ENCODE data around the gene SLIT1. TPM values are rescaled to one million over a fixed set of nuclear protein-coding genes. Genes with fewer than 3 reads are reported as not detected.

The SLIT1 gene
- total RNA-seq, 1 experiment from 2014 or later: 0.41 TPM

DNA sequence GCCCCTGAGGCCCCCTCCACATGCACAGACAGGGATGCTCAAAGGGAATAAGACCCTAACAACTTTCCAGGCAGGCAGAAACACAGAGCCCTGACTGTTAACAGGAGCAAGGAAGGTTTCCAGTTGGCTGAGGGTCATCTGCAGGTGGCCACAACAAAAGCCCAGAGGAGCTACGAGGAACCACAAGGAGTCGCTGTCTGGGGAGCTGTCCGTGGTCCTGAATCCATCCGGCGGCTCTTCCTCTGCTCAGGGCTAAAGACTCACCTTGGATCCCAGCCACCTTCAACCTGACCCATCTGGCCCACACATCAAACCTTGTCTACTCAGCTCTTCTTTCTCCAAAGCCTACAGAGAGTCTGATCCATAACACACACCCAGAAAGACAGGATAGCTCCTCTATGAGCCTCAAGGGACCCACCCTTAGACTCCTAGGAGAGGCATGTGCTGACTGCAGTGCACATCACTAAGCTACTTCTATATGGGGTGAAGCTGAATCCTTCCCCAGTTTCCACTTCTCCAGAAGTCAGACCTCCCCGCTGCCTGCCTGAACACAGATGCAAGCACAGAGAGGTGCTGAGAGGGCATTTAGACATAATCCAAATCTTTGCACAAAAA, 104.0 kb downstream of the SLIT1 start:
- Mint-ChIP-seq H3K27me3 (ENCODE audit: insufficient read depth, unreplicated experiment) (peaks cover 8% of the 10 kb centered on the region), H3K36me3 (ENCODE audit: insufficient read depth, unreplicated experiment) (no peaks in the 10 kb centered on the region), H3K27ac (ENCODE audit: unreplicated experiment) (no peak overlapping the region), H3K4me1 (ENCODE audit: low read depth, unreplicated experiment) (no peaks in the 10 kb centered on the region), H3K9me3 (ENCODE audit: unreplicated experiment) (no peaks in the 10 kb centered on the region), H3K4me3 (ENCODE audit: unreplicated experiment) (no peak overlapping the region)
- CTCF ChIA-PET: interaction anchor here (0.6 to 3.1 kb wide), 9 partner anchors 9 to 129 kb away, joined by 3 to 20 read pairs (median 4); no protein-coding TSS in a partner anchor
- intact Hi-C loops (cut with micrococcal nuclease; ENCODE audit: unreplicated experiment): no loop called here
- Histone ChIP-seq H3K27me3 (replicated peaks; ENCODE audit: control insufficient read depth, insufficient read depth, low read length) (no peaks in the 10 kb centered on the region; the same call in 1 of the 2 replicates), H3K4me1 (no peaks in the 10 kb centered on the region), H3K36me3 (ENCODE audit: control insufficient read depth, insufficient read depth, low read length) (no peaks in the 10 kb centered on the region), H3K9me3 (no peaks in the 10 kb centered on the region), H3K4me3 (ENCODE audit: low read depth, low read length) (no peak overlapping the region)
- peak; percentile 63 to 78 for DNase-seq
- POLR2A ChIA-PET: interaction anchor here (0.5 kb wide), 1 partner anchor 84 kb away, joined by 3 read pairs; no protein-coding TSS in a partner anchor
- TF ChIP-seq, protein P1, sequence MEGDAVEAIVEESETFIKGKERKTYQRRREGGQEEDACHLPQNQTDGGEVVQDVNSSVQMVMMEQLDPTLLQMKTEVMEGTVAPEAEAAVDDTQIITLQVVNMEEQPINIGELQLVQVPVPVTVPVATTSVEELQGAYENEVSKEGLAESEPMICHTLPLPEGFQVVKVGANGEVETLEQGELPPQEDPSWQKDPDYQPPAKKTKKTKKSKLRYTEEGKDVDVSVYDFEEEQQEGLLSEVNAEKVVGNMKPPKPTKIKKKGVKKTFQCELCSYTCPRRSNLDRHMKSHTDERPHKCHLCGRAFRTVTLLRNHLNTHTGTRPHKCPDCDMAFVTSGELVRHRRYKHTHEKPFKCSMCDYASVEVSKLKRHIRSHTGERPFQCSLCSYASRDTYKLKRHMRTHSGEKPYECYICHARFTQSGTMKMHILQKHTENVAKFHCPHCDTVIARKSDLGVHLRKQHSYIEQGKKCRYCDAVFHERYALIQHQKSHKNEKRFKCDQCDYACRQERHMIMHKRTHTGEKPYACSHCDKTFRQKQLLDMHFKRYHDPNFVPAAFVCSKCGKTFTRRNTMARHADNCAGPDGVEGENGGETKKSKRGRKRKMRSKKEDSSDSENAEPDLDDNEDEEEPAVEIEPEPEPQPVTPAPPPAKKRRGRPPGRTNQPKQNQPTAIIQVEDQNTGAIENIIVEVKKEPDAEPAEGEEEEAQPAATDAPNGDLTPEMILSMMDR (IDR thresholded peaks at IDR 0.05; ENCODE audit: insufficient read depth in 1 of 2, low read depth in 1 of 2, low read length in 1 of 2, severe bottlenecking in 1 of 2, unreplicated experiment in 1 of 2): peak; percentile 66 to 99
- no TSS peak for BruUV-seq (replicated peaks)

DNA sequence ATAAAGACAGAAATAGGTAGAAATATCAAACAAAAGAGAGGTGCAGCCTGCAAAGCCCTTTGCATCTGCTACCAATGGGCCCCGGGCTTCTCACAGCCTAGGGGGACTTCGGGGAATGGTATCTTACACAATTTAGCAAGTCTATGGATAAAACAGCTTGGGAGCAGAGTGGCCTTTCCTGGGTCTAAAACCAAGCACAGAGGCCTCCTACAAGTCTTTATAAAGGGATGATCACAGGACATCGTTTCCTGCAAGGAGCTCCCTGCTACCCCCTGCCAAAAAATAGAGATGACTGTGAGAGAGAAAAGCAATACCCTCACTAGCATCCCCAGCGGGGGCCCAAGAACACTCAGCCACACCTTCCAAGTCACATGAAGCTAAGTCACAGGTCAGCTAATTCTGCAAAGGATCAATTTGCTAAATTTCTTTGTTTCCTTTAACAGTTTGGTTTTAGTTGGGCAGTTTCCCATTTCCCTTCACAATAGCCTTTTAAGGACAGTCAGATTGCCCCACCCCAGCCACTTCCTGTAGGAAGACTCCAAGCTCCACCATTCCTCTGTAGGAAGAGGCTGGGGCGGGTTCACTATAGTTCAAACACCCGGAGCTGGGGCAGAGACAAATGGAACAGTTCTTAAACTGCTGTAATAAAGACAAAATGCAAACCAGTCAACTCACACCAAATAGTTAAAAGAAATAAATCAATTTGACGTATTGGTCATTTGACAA, 105.5 kb downstream of the SLIT1 start:
- peaks cover 7% of the 10 kb centered on the region for H3K27me3 Mint-ChIP-seq (ENCODE audit: insufficient read depth, unreplicated experiment)
- Histone ChIP-seq H3K36me3 (ENCODE audit: control insufficient read depth, insufficient read depth, low read length) (no peaks in the 10 kb centered on the region), H3K4me3 (ENCODE audit: low read depth, low read length) (no peak overlapping the region), H3K4me1 (no peaks in the 10 kb centered on the region), H3K27me3 (replicated peaks; ENCODE audit: control insufficient read depth, insufficient read depth, low read length) (no peaks in the 10 kb centered on the region; the same call in none of the 2 replicates), H3K9me3 (no peaks in the 10 kb centered on the region)
- H3K4me3 Mint-ChIP-seq (ENCODE audit: unreplicated experiment): no peak overlapping the region
- ChIA-PET CTCF (interaction anchor here (0.6 to 0.8 kb wide), 2 partner anchors 43 to 166 kb away, joined by 3 read pairs; no protein-coding TSS in a partner anchor), POLR2A (no interaction called here)
- H3K27ac Mint-ChIP-seq (ENCODE audit: unreplicated experiment): no peak overlapping the region
- H3K9me3 Mint-ChIP-seq (ENCODE audit: unreplicated experiment): no peaks in the 10 kb centered on the region
- no peaks in the 10 kb centered on the region for H3K4me1 Mint-ChIP-seq (ENCODE audit: low read depth, unreplicated experiment)
- TF ChIP-seq, protein P1 (IDR thresholded peaks at IDR 0.05; ENCODE audit: insufficient read depth in 1 of 2, low read depth in 1 of 2, low read length in 1 of 2, severe bottlenecking in 1 of 2, unreplicated experiment in 1 of 2): no peak
- H3K36me3 Mint-ChIP-seq (ENCODE audit: insufficient read depth, unreplicated experiment): no peaks in the 10 kb centered on the region
- no TSS peak for BruUV-seq (replicated peaks)
- intact Hi-C loops (cut with micrococcal nuclease; ENCODE audit: unreplicated experiment): no loop called here
- no peak for DNase-seq

DNA sequence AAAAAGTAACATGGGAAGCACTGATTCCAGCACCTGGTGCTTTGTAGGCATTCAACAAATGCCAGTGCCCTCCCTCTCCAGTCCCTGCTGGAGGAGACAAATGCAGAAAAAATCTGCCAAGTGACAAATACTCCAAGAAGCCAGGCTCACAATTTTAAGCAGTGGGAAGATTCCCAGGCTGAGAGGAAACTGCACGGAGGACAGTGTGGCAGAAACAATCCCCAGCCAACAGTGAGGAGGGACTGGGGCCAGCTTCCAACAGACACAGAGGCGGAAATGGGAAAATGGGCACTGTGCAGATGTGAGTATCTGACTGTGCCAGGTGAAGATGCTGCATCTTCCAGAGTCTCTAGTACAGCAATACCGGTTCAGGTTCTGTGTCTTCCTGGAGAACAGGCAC, 106.3 kb downstream of the SLIT1 start:
- Histone ChIP-seq H3K9me3 (no peaks in the 10 kb centered on the region), H3K27me3 (replicated peaks; ENCODE audit: control insufficient read depth, insufficient read depth, low read length) (peaks cover under 1% of the 10 kb centered on the region), H3K4me1 (no peaks in the 10 kb centered on the region), H3K4me3 (ENCODE audit: low read depth, low read length) (no peak overlapping the region), H3K36me3 (ENCODE audit: control insufficient read depth, insufficient read depth, low read length) (no peaks in the 10 kb centered on the region)
- Mint-ChIP-seq H3K36me3 (ENCODE audit: insufficient read depth, unreplicated experiment) (no peaks in the 10 kb centered on the region), H3K9me3 (ENCODE audit: unreplicated experiment) (no peaks in the 10 kb centered on the region), H3K27ac (ENCODE audit: unreplicated experiment) (no peak overlapping the region), H3K27me3 (ENCODE audit: insufficient read depth, unreplicated experiment) (peaks cover 7% of the 10 kb centered on the region), H3K4me1 (ENCODE audit: low read depth, unreplicated experiment) (no peaks in the 10 kb centered on the region), H3K4me3 (ENCODE audit: unreplicated experiment) (no peak overlapping the region)
- no TSS peak for BruUV-seq (replicated peaks)
- DNase-seq: no peak
- POLR2A ChIA-PET: no interaction called here
- CTCF ChIA-PET: no interaction called here
- intact Hi-C loops (cut with micrococcal nuclease; ENCODE audit: unreplicated experiment): no loop called here
- TF ChIP-seq, protein P1 (IDR thresholded peaks at IDR 0.05; ENCODE audit: insufficient read depth in 1 of 2, low read depth in 1 of 2, low read length in 1 of 2, severe bottlenecking in 1 of 2, unreplicated experiment in 1 of 2): no peak

Measured in Caco-2 (cell line).